Keratinocyte (primary cell): Measurements from ENCODE around the gene MPPE1. TPM values are rescaled to one million over a fixed set of nuclear protein-coding genes. Genes with fewer than 3 reads are reported as not detected.

Source experiments
- DNase-seq: peaks from one replicate; pipeline ENCODE4 v3.0.0-alpha.2; 2011; ENCODE audit warnings: low read depth, missing footprints, low spot score
- FAIRE-seq: peaks from 2 replicates; lab custom pipeline; 2011; peaks lifted over from hg19 to GRCh38; lab: Jason Lieb, UNC
- H2AFZ ChIP-seq: 2 replicates; pipeline ENCODE4 v1.6.0; 2012; ENCODE audit warnings: low read length, control low read depth, inconsistent platforms; ENCODE audit not compliant: control insufficient read depth
- H3K27ac ChIP-seq: 2 replicates; pipeline ENCODE4 v1.5.1; 2011; ENCODE audit warnings: low read length; ENCODE audit not compliant: control insufficient read depth, insufficient read depth
- H3K27me3 ChIP-seq: 3 replicates; pipeline ENCODE4 v1.6.0; 2011; ENCODE audit warnings: low read length; ENCODE audit not compliant: control insufficient read depth, insufficient read depth; ENCODE audit errors: extremely low read depth
- H3K36me3 ChIP-seq, 2 experiments: 2 replicates in 1 of 2; 3 replicates in 1 of 2; pipeline ENCODE4 v1.5.1; 2011; ENCODE audit warnings: low read length in 2 of 2, mild to moderate bottlenecking in 1 of 2; ENCODE audit not compliant: control insufficient read depth in 2 of 2, insufficient read depth in 2 of 2; ENCODE audit errors: extremely low read depth in 1 of 2
- H3K4me1 ChIP-seq: 3 replicates; pipeline ENCODE4 v1.5.1; 2011; ENCODE audit warnings: low read length; ENCODE audit not compliant: control insufficient read depth, insufficient read depth; ENCODE audit errors: extremely low read depth
- H3K4me2 ChIP-seq: 3 replicates; pipeline ENCODE4 v1.6.0; 2011; ENCODE audit warnings: low read depth, low read length; ENCODE audit not compliant: control insufficient read depth, insufficient read depth; ENCODE audit errors: extremely low read depth
- H3K4me3 ChIP-seq, 3 experiments: fragments of 200-600 bp in 1 of 3; sonication (generic) in 1 of 3; 2 replicates in 2 of 3; 3 replicates in 1 of 3; pipeline ENCODE4 v1.5.1; 2011 to 2016; ENCODE audit warnings: low read length in 3 of 3, mild to moderate bottlenecking in 3 of 3, control low read depth in 2 of 3, inconsistent platforms in 1 of 3, low read depth in 1 of 3, mixed read lengths in 1 of 3, mixed run types in 1 of 3, moderate library complexity in 1 of 3; ENCODE audit not compliant: control insufficient read depth in 2 of 3, insufficient read depth in 2 of 3; ENCODE audit errors: extremely low read depth in 1 of 3
- H3K79me2 ChIP-seq: 2 replicates; pipeline ENCODE4 v1.6.0; 2012; ENCODE audit warnings: low read length; ENCODE audit not compliant: control insufficient read depth, insufficient read depth
- H3K9ac ChIP-seq: 3 replicates; pipeline ENCODE4 v1.6.0; 2011; ENCODE audit warnings: low read length; ENCODE audit not compliant: control insufficient read depth, insufficient read depth; ENCODE audit errors: extremely low read depth
- H3K9me1 ChIP-seq: 3 replicates; pipeline ENCODE4 v1.6.0; 2011; ENCODE audit warnings: low read length; ENCODE audit not compliant: control insufficient read depth, insufficient read depth; ENCODE audit errors: extremely low read depth
- H3K9me3 ChIP-seq: 2 replicates; pipeline ENCODE4 v1.5.1; 2012; ENCODE audit warnings: low read depth, low read length; ENCODE audit not compliant: control insufficient read depth
- H4K20me1 ChIP-seq: 3 replicates; pipeline ENCODE4 v1.6.0; 2011; ENCODE audit warnings: low read length; ENCODE audit not compliant: control insufficient read depth, insufficient read depth; ENCODE audit errors: extremely low read depth
- EZH2 ChIP-seq: IDR thresholded peaks from one replicate; pipeline ENCODE4 v1.6.1; 2012; ENCODE audit warnings: inconsistent platforms, mild to moderate bottlenecking, low read length, moderate library complexity
- dilution Hi-C: fragments of 300-500 bp; cut with MboI; formaldehyde crosslinking; loops from one replicate; pipeline ENCODE4 v1.7.0; 2020; ENCODE audit warnings: low sequenced_read_pairs; ENCODE audit not compliant: extremely low pct_ligation_motif_present
- polyA plus RNA-seq, 5 experiments: library from polyadenylated mRNA; depleted of rRNA in 3 of 5; stranded (reverse) in 3 of 5; stranded (forward) in 1 of 5; unstranded in 1 of 5; fragments of >200 nt; gene quantifications; 1 replicate in 1 of 5; 2 replicates in 3 of 5; 3 replicates in 1 of 5; pipeline versions ENCODE4 v1.2.1 to v1.2.3, GENCODE V29; 2011 to 2012; ENCODE audit warnings: missing spikeins in 2 of 5, low read depth in 1 of 5, low replicate concordance in 1 of 5
- TF ChIP-seq, protein P1 (sequence below), 3 experiments: IDR thresholded peaks in 1 of 3; conservative IDR thresholded peaks in 1 of 3; optimal IDR thresholded peaks in 1 of 3; 2 replicates in 2 of 3; 3 replicates in 1 of 3; pipeline versions ENCODE3 to v1.5.1; 2011; ENCODE audit warnings: low read length in 3 of 3, mild to moderate bottlenecking in 3 of 3, moderate library complexity in 2 of 3, control low read depth in 1 of 3, inconsistent platforms in 1 of 3; ENCODE audit not compliant: insufficient read depth in 2 of 3; ENCODE audit errors: extremely low read depth in 1 of 3

Gene MPPE1
- polyA plus RNA-seq, 1 donor (not counting 4 experiments of a cell fraction or from before 2014, with no cell fraction given), result 21.0 TPM

DNA sequence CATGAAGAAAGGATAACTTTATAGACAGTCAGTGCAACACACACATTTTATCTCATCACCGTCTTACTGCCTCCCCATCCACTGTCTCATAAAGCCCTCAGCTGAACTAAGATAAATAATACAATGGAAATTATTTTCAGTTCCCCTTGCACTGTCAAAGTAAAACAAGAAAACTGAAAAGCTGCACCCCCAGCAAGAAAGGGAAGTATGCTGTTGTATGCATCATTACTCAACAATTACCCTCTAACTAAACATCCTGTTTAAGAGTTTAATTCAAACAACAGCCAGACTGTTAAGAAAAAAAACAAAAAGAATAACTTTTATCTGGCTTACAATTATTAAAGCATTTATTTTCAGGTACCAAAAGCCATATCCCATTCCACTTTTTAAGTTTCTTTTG, 25.0 kb downstream of the MPPE1 start:
- Histone ChIP-seq H3K27ac (no peak overlapping the region), H3K9me1 (no peaks in the 10 kb centered on the region), H3K27me3 (no peaks in the 10 kb centered on the region), H3K4me3 (no peak overlapping the region), H3K9ac (no peak overlapping the region), H2AFZ (no peak overlapping the region), H4K20me1 (no peaks in the 10 kb centered on the region), H3K79me2 (no peaks in the 10 kb centered on the region), H3K4me2 (no peak overlapping the region), H3K36me3 (peaks cover 11 to 12% of the 10 kb centered on the region in 2 experiments), H3K9me3 (no peaks in the 10 kb centered on the region), H3K4me1 (peaks cover 6% of the 10 kb centered on the region)
- FAIRE-seq, result no peak
- no peak for DNase-seq
- dilution Hi-C loops, result no loop called here
- no peak for TF ChIP-seq EZH2
- TF ChIP-seq, protein P1, sequence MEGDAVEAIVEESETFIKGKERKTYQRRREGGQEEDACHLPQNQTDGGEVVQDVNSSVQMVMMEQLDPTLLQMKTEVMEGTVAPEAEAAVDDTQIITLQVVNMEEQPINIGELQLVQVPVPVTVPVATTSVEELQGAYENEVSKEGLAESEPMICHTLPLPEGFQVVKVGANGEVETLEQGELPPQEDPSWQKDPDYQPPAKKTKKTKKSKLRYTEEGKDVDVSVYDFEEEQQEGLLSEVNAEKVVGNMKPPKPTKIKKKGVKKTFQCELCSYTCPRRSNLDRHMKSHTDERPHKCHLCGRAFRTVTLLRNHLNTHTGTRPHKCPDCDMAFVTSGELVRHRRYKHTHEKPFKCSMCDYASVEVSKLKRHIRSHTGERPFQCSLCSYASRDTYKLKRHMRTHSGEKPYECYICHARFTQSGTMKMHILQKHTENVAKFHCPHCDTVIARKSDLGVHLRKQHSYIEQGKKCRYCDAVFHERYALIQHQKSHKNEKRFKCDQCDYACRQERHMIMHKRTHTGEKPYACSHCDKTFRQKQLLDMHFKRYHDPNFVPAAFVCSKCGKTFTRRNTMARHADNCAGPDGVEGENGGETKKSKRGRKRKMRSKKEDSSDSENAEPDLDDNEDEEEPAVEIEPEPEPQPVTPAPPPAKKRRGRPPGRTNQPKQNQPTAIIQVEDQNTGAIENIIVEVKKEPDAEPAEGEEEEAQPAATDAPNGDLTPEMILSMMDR (optimal IDR thresholded peaks at IDR 0.05 in 1 of 3, IDR thresholded peaks at IDR 0.05 in 1 of 3, conservative IDR thresholded peaks at IDR 0.05 in 1 of 3; ENCODE audit: extremely low read depth in 1 of 3, insufficient read depth in 2 of 3, low read length in 3 of 3), result no peak

DNA sequence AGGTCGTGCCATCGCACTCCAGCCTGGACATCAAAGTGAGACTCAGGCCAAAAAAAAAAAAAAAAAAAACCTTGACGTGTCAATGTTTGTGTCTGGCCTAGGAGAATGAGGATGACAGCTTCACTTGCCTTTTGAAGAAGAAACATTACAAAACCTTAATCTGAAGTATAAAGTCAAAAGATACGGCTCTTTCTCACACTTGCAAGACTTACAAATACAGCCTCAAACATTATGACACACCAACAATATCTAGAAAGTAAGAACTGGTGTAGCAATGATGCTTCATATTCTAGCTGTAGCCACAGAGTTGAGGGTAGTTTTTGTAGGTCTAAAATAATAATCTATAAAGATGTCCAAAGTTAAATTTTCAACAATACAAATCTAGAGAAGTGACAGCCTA, 25.5 kb downstream of the MPPE1 start:
- Histone ChIP-seq H3K9me3 (no peaks in the 10 kb centered on the region), H3K4me2 (no peak overlapping the region), H4K20me1 (no peaks in the 10 kb centered on the region), H3K9me1 (no peaks in the 10 kb centered on the region), H3K27ac (no peak overlapping the region), H3K79me2 (no peaks in the 10 kb centered on the region), H3K4me1 (peaks cover 3% of the 10 kb centered on the region), H3K4me3 (no peak overlapping the region), H3K9ac (no peak overlapping the region), H2AFZ (no peak overlapping the region), H3K27me3 (no peaks in the 10 kb centered on the region), H3K36me3 (peaks cover 10% of the 10 kb centered on the region in 2 experiments)
- TF ChIP-seq EZH2, result no peak
- TF ChIP-seq, protein P1 (optimal IDR thresholded peaks at IDR 0.05 in 1 of 3, IDR thresholded peaks at IDR 0.05 in 1 of 3, conservative IDR thresholded peaks at IDR 0.05 in 1 of 3; ENCODE audit: extremely low read depth in 1 of 3, insufficient read depth in 2 of 3, low read length in 3 of 3), result no peak
- dilution Hi-C loops, result no loop called here
- no peak for DNase-seq
- no peak for FAIRE-seq
